IMR-90 (cell line): ENCODE results near the gene RIPOR3. TPM values are rescaled to one million over a fixed set of nuclear protein-coding genes. Genes with fewer than 3 reads are reported as not detected.
"Not testable (repeated sequence)": the region's sequence is repeated elsewhere in the genome, so short reads cannot be mapped to it uniquely, and the experiment has no call there.

Experiments
- ATAC-seq: fragments of 200-7000 bp; cut with Tn5 transposase; 2 replicates; pipeline ENCODE4 v1.9.1; 2020; ENCODE audit warnings: low read depth, mild to moderate bottlenecking, moderate library complexity
- BruUV-seq: library from RNA; stranded (reverse); fragments of 400-500 nt; replicated peaks from 2 replicates; lab custom pipeline; 2021; lab: Mats Ljungman, UMichigan
- CTCF ChIA-PET: fragments of 300-600 bp; formaldehyde crosslinking; extraction: SDS; loops from one replicate; lab custom pipeline; 2021; ENCODE audit warnings: antibody characterized with exemption; lab: Yijun Ruan, JAX
- POLR2A ChIA-PET: fragments of 300-600 bp; sonication (Branson Sonifier 250); formaldehyde crosslinking; loops from one replicate; lab custom pipeline; 2022; ENCODE audit warnings: antibody characterized with exemption; ENCODE audit not compliant: unreplicated experiment; lab: Charles Lee
- DNase-seq: peaks from one replicate; pipeline ENCODE4 v3.0.0; 2013
- H2AFZ ChIP-seq: replicated peaks from 2 replicates; pipeline ENCODE3; 2013; ENCODE audit warnings: low read length, mild to moderate bottlenecking; ENCODE audit not compliant: poor library complexity
- H2AK5ac ChIP-seq: 2 replicates; pipeline ENCODE4 v1.6.1; 2013; ENCODE audit warnings: low read depth, low read length, inconsistent platforms
- H2AK9ac ChIP-seq: replicated peaks from 2 replicates; pipeline ENCODE3; 2013; ENCODE audit warnings: mild to moderate bottlenecking, low read depth, low read length, moderate library complexity; ENCODE audit not compliant: poor library complexity
- H2BK120ac ChIP-seq: 2 replicates; pipeline ENCODE4 v1.6.1; 2013; ENCODE audit warnings: low read depth, low read length, inconsistent platforms
- H2BK15ac ChIP-seq: 3 replicates; pipeline ENCODE4 v1.6.1; 2013; ENCODE audit warnings: low read depth, low read length, inconsistent platforms
- H2BK20ac ChIP-seq: 2 replicates; pipeline ENCODE4 v1.6.1; 2013; ENCODE audit warnings: low read depth, mild to moderate bottlenecking, inconsistent platforms, low read length, moderate library complexity
- H2BK5ac ChIP-seq: 2 replicates; pipeline ENCODE4 v1.6.1; 2013; ENCODE audit warnings: mild to moderate bottlenecking, low read depth, low read length, inconsistent platforms; ENCODE audit not compliant: poor library complexity, severe bottlenecking
- H3K14ac ChIP-seq: replicated peaks from 2 replicates; pipeline ENCODE4 v1.6.1; 2013; ENCODE audit warnings: low read depth, low read length, inconsistent platforms
- H3K18ac ChIP-seq: 2 replicates; pipeline ENCODE4 v1.6.1; 2013; ENCODE audit warnings: low read depth, low read length, control low read depth
- H3K23ac ChIP-seq: 2 replicates; pipeline ENCODE4 v1.6.1; 2013; ENCODE audit warnings: low read depth, low read length, inconsistent platforms
- H3K27ac ChIP-seq: 2 replicates; pipeline ENCODE4 v1.5.1; 2013; ENCODE audit warnings: mild to moderate bottlenecking, control low read depth, low read length; ENCODE audit not compliant: insufficient read depth
- H3K27me3 ChIP-seq: 2 replicates; pipeline ENCODE4 v1.6.1; 2013; ENCODE audit warnings: low read length; ENCODE audit not compliant: control insufficient read depth, insufficient read depth
- H3K36me3 ChIP-seq: 2 replicates; pipeline ENCODE4 v1.6.1; 2013; ENCODE audit warnings: low read length, mixed read lengths; ENCODE audit not compliant: control insufficient read depth, insufficient read depth
- H3K4ac ChIP-seq: 2 replicates; pipeline ENCODE4 v1.6.1; 2013; ENCODE audit warnings: low read depth, low read length, inconsistent platforms
- H3K4me1 ChIP-seq: 2 replicates; pipeline ENCODE4 v1.6.1; 2013; ENCODE audit warnings: low read length, mixed read lengths; ENCODE audit not compliant: control insufficient read depth, insufficient read depth
- H3K4me2 ChIP-seq: 2 replicates; pipeline ENCODE4 v1.6.1; 2013; ENCODE audit warnings: low read depth, mild to moderate bottlenecking, control low read depth, low read length, moderate library complexity
- H3K4me3 ChIP-seq: 2 replicates; pipeline ENCODE4 v1.5.1; 2013; ENCODE audit warnings: low read depth, mild to moderate bottlenecking, control low read depth, low read length, moderate library complexity; ENCODE audit not compliant: insufficient read depth
- H3K56ac ChIP-seq: 2 replicates; pipeline ENCODE4 v1.6.1; 2013; ENCODE audit warnings: low read length, inconsistent platforms; ENCODE audit not compliant: insufficient read depth; ENCODE audit errors: extremely low read depth
- H3K79me1 ChIP-seq, 2 experiments: 2 replicates each; pipeline ENCODE4 v1.6.1; 2013; ENCODE audit warnings: low read length in 2 of 2, inconsistent platforms in 1 of 2, low read depth in 1 of 2
- H3K9ac ChIP-seq: 2 replicates; pipeline ENCODE4 v1.6.1; 2013; ENCODE audit warnings: low read depth, low read length, control low read depth
- H3K9me1 ChIP-seq: 2 replicates; pipeline ENCODE4 v1.6.1; 2013; ENCODE audit warnings: low read length, inconsistent platforms; ENCODE audit not compliant: insufficient read depth
- H3K9me3 ChIP-seq: 2 replicates; pipeline ENCODE4 v1.6.1; 2013; ENCODE audit warnings: low read length; ENCODE audit not compliant: control insufficient read depth, insufficient read depth
- H4K20me1 ChIP-seq: 2 replicates; pipeline ENCODE4 v1.6.1; 2013; ENCODE audit warnings: low read length, inconsistent platforms; ENCODE audit not compliant: insufficient read depth
- H4K5ac ChIP-seq: 2 replicates; pipeline ENCODE4 v1.6.1; 2013; ENCODE audit warnings: mild to moderate bottlenecking, low read depth, low read length, control low read depth
- H4K8ac ChIP-seq, 2 experiments: 2 replicates each; pipeline ENCODE4 v1.6.1; 2013; ENCODE audit warnings: low read depth in 2 of 2, low read length in 2 of 2, control low read depth in 1 of 2, inconsistent platforms in 1 of 2
- H4K91ac ChIP-seq: 2 replicates; pipeline ENCODE4 v1.6.1; 2013; ENCODE audit warnings: low read depth, low read length, inconsistent platforms; ENCODE audit not compliant: insufficient read depth
- WGBS, 2 experiments: methylation state at CpG; one replicate each; pipeline versions ENCODE4 v1.1.5 to v1.1.7; 2013; ENCODE audit warnings: missing lambda C conversion rate in 2 of 2; ENCODE audit not compliant: insufficient read length in 1 of 2; ENCODE audit errors: extremely low coverage in 2 of 2; 5-methylcytosine and 5-hydroxymethylcytosine counted together
- dilution Hi-C: fragments of 300-500 bp; cut with HindIII; formaldehyde crosslinking; loops from one replicate; pipeline ENCODE4 v1.14.3; 2018; ENCODE audit warnings: low sequenced_read_pairs; ENCODE audit not compliant: unreplicated experiment
- in situ Hi-C: fragments of 300-500 bp; cut with MboI; formaldehyde crosslinking; loops from 3 replicates; pipeline ENCODE4 v1.14.3; 2019; ENCODE audit warnings: low sequenced_read_pairs, inconsistent platforms, mixed read lengths
- intact Hi-C: fragments of 100-400 bp; cut with micrococcal nuclease; formaldehyde crosslinking; loops from 2 replicates; pipeline ENCODE4 v1.10.0; 2022
- polyA plus RNA-seq, 3 experiments: library from polyadenylated mRNA; depleted of rRNA; stranded (reverse); fragments of >200 nt; gene quantifications; 2 replicates each; pipeline ENCODE4 v1.2.3, GENCODE V29; 2012; ENCODE audit warnings: low replicate concordance in 1 of 3
- total RNA-seq: library from RNA; depleted of rRNA; stranded (reverse); fragments of >200 nt; gene quantifications from 2 replicates; pipeline ENCODE4 v1.2.3, GENCODE V29; 2012

The RIPOR3 gene
- total and polyA plus RNA-seq, 2 of the 4 experiments (the other 2 are of a cell fraction): 0.54 to 1.7 TPM

- H3K56ac ChIP-seq, POLR2A ChIA-PET, H3K27me3 ChIP-seq, BruUV-seq, dilution Hi-C loops, ATAC-seq, H4K20me1 ChIP-seq, H4K5ac ChIP-seq, H3K9ac ChIP-seq, H3K9me3 ChIP-seq, in situ Hi-C loops, H3K4me2 ChIP-seq, H3K27ac ChIP-seq, H2AK9ac ChIP-seq, DNase-seq, H3K23ac ChIP-seq, intact Hi-C loops, CTCF ChIA-PET, H3K18ac ChIP-seq, H3K4me3 ChIP-seq, H2AFZ ChIP-seq, H3K36me3 ChIP-seq, H2BK5ac ChIP-seq: not testable (repeated sequence)
- Histone ChIP-seq H3K79me1 (peaks cover 0 to 16% of the 10 kb centered on the region in 2 experiments; a peak in 2 of 4 replicates), H3K9me1 (peaks cover 14% of the 10 kb centered on the region), H4K8ac (peak overlapping the region in 1 of 2 experiments; percentile 52; a peak in 1 of 4 replicates), H4K91ac (peak overlapping the region; percentile 61), H3K4ac (peak overlapping the region; percentile 85), H2AK5ac (peak overlapping the region; percentile 70), H3K14ac (peak overlapping the region; percentile 65; the same call in 1 of the 2 replicates), H2BK15ac (peak overlapping the region; percentile 80; the same call in 1 of the 3 replicates), H2BK120ac (peak overlapping the region; percentile 92), H2BK20ac (peak overlapping the region; percentile 84), H3K4me1 (peaks cover 26% of the 10 kb centered on the region)
- WGBS, 2 experiments: 50% methylated on average over 1 of the region's 11 CpGs; no CpG with 5 or more reads in 1 of the 2 experiments
Observed at GRCh38 chr20:50641625-50642287, 49.6 kb downstream of the RIPOR3 start.

- H3K4me2 ChIP-seq, H3K27me3 ChIP-seq, H4K20me1 ChIP-seq, H3K18ac ChIP-seq, H3K9ac ChIP-seq, H4K8ac ChIP-seq, dilution Hi-C loops, H4K91ac ChIP-seq, H3K27ac ChIP-seq, ATAC-seq, H3K14ac ChIP-seq, H2BK15ac ChIP-seq, DNase-seq, H2AK5ac ChIP-seq, in situ Hi-C loops, BruUV-seq, H2BK5ac ChIP-seq, POLR2A ChIA-PET, H3K36me3 ChIP-seq, H4K5ac ChIP-seq, H3K4me3 ChIP-seq, H2AK9ac ChIP-seq, H3K23ac ChIP-seq, H2BK20ac ChIP-seq, H3K9me3 ChIP-seq, H3K56ac ChIP-seq, H2AFZ ChIP-seq, intact Hi-C loops: not testable (repeated sequence)
- Histone ChIP-seq H3K4me1 (peaks cover 27% of the 10 kb centered on the region), H3K4ac (0 out of 2 replicates have a peak overlapping the region, but pooled peaks have one; percentile 52), H3K9me1 (peaks cover 18% of the 10 kb centered on the region), H2BK120ac (peak overlapping the region; percentile 82; the same call in 1 of the 2 replicates), H3K79me1 (peaks cover 0 to 30% of the 10 kb centered on the region in 2 experiments; a peak in 3 of 4 replicates)
- CTCF ChIA-PET: interaction anchor here (0.7 kb wide), 1 partner anchor 104 kb away, joined by 3 read pairs; no protein-coding TSS in a partner anchor
- WGBS, 2 experiments: no CpG with 5 or more reads among the region's 20 CpGs
Observed at GRCh38 chr20:50639971-50640711, 51.2 kb downstream of the RIPOR3 start.
